ENCODE results near the gene RNPEPL1. TPM values are rescaled to one million over a fixed set of nuclear protein-coding genes. Genes with fewer than 3 reads are reported as not detected.
A peak's percentile ranks its signal among the peaks of the same experiment; 100 is the strongest.

RNPEPL1 gene
- total RNA-seq, 1 experiment from 2014 or later = 28.4 TPM

- H3K79me2 ChIP-seq (ENCODE audit: low read length) = no peaks in the 10 kb centered on the region
- no peak for DNase-seq
- H3K9me2 ChIP-seq (replicated peaks; ENCODE audit: insufficient read depth, low read length) = no peaks in the 10 kb centered on the region
- no peaks in the 10 kb centered on the region for H4K20me1 ChIP-seq (ENCODE audit: insufficient read depth, low read depth, low read length)
- H3K4me3 ChIP-seq (ENCODE audit: low read length) = no peak overlapping the region
- no peak overlapping the region for H3K27ac ChIP-seq (ENCODE audit: low read length)
- peaks cover 3% of the 10 kb centered on the region; the same call in 1 of the 2 replicates for H3K4me1 ChIP-seq (ENCODE audit: low read length)
- no peaks in the 10 kb centered on the region for H3K36me3 ChIP-seq (ENCODE audit: insufficient read depth, low read length)
- no peak overlapping the region for H3K9ac ChIP-seq (ENCODE audit: low read length)
- no peaks in the 10 kb centered on the region for H3K27me3 ChIP-seq (ENCODE audit: low read length)
- H3K9me3 ChIP-seq (ENCODE audit: low read length) = peaks cover 9% of the 10 kb centered on the region
- H3K4me2 ChIP-seq (ENCODE audit: low read depth, low read length, poor library complexity, severe bottlenecking) = no peak overlapping the region
- H2AFZ ChIP-seq (ENCODE audit: low read length) = no peak overlapping the region
These were observed 52.6 kb downstream of the RNPEPL1 start for GRCh38 chr2:240620859-240621258.

GRCh38 chr2:240622060-240622411, 53.8 kb downstream of the RNPEPL1 start:
- Histone ChIP-seq H3K27me3 (ENCODE audit: low read length) (no peaks in the 10 kb centered on the region), H3K9ac (ENCODE audit: low read length) (no peak overlapping the region), H2AFZ (ENCODE audit: low read length) (no peak overlapping the region), H3K9me3 (ENCODE audit: low read length) (no peaks in the 10 kb centered on the region), H4K20me1 (ENCODE audit: insufficient read depth, low read depth, low read length) (no peaks in the 10 kb centered on the region), H3K4me3 (ENCODE audit: low read length) (no peak overlapping the region), H3K4me1 (ENCODE audit: low read length) (peaks cover 3% of the 10 kb centered on the region; the same call in 1 of the 2 replicates), H3K9me2 (replicated peaks; ENCODE audit: insufficient read depth, low read length) (no peaks in the 10 kb centered on the region), H3K36me3 (ENCODE audit: insufficient read depth, low read length) (no peaks in the 10 kb centered on the region), H3K4me2 (ENCODE audit: low read depth, low read length, poor library complexity, severe bottlenecking) (no peak overlapping the region), H3K79me2 (ENCODE audit: low read length) (no peaks in the 10 kb centered on the region), H3K27ac (ENCODE audit: low read length) (no peak overlapping the region)
- DNase-seq = no peak

GRCh38 chr2:240622531-240623235, 54.4 kb downstream of the RNPEPL1 start:
- Histone ChIP-seq H2AFZ (ENCODE audit: low read length) (no peak overlapping the region), H3K9me3 (ENCODE audit: low read length) (no peaks in the 10 kb centered on the region), H3K79me2 (ENCODE audit: low read length) (no peaks in the 10 kb centered on the region), H3K4me1 (ENCODE audit: low read length) (peaks cover 3% of the 10 kb centered on the region; the same call in 1 of the 2 replicates), H3K9ac (ENCODE audit: low read length) (no peak overlapping the region), H3K4me3 (ENCODE audit: low read length) (no peak overlapping the region), H3K27me3 (ENCODE audit: low read length) (no peaks in the 10 kb centered on the region), H4K20me1 (ENCODE audit: insufficient read depth, low read depth, low read length) (no peaks in the 10 kb centered on the region), H3K27ac (ENCODE audit: low read length) (no peak overlapping the region), H3K36me3 (ENCODE audit: insufficient read depth, low read length) (no peaks in the 10 kb centered on the region), H3K4me2 (ENCODE audit: low read depth, low read length, poor library complexity, severe bottlenecking) (no peak overlapping the region), H3K9me2 (replicated peaks; ENCODE audit: insufficient read depth, low read length) (no peaks in the 10 kb centered on the region)
- DNase-seq = no peak

GRCh38 chr2:240623531-240624010, 55.3 kb downstream of the RNPEPL1 start:
- Histone ChIP-seq H3K9ac (ENCODE audit: low read length) (no peak overlapping the region), H3K4me2 (ENCODE audit: low read depth, low read length, poor library complexity, severe bottlenecking) (no peak overlapping the region), H3K9me3 (ENCODE audit: low read length) (no peaks in the 10 kb centered on the region), H3K27ac (ENCODE audit: low read length) (no peak overlapping the region), H3K27me3 (ENCODE audit: low read length) (no peaks in the 10 kb centered on the region), H4K20me1 (ENCODE audit: insufficient read depth, low read depth, low read length) (no peaks in the 10 kb centered on the region), H3K79me2 (ENCODE audit: low read length) (no peaks in the 10 kb centered on the region), H3K4me1 (ENCODE audit: low read length) (peaks cover 3% of the 10 kb centered on the region; the same call in 1 of the 2 replicates), H3K36me3 (ENCODE audit: insufficient read depth, low read length) (no peaks in the 10 kb centered on the region), H2AFZ (ENCODE audit: low read length) (no peak overlapping the region), H3K9me2 (replicated peaks; ENCODE audit: insufficient read depth, low read length) (no peaks in the 10 kb centered on the region), H3K4me3 (ENCODE audit: low read length) (no peak overlapping the region)
- no peak for DNase-seq

- no peak for DNase-seq
- Histone ChIP-seq H3K9ac (ENCODE audit: low read length) (no peak overlapping the region), H3K4me2 (ENCODE audit: low read depth, low read length, poor library complexity, severe bottlenecking) (no peak overlapping the region), H3K36me3 (ENCODE audit: insufficient read depth, low read length) (no peaks in the 10 kb centered on the region), H3K79me2 (ENCODE audit: low read length) (no peaks in the 10 kb centered on the region), H3K4me1 (ENCODE audit: low read length) (peaks cover 3% of the 10 kb centered on the region; the same call in 1 of the 2 replicates), H3K27me3 (ENCODE audit: low read length) (no peaks in the 10 kb centered on the region), H3K27ac (ENCODE audit: low read length) (no peak overlapping the region), H3K4me3 (ENCODE audit: low read length) (no peak overlapping the region), H4K20me1 (ENCODE audit: insufficient read depth, low read depth, low read length) (no peaks in the 10 kb centered on the region), H2AFZ (ENCODE audit: low read length) (no peak overlapping the region), H3K9me2 (replicated peaks; ENCODE audit: insufficient read depth, low read length) (no peaks in the 10 kb centered on the region), H3K9me3 (ENCODE audit: low read length) (no peaks in the 10 kb centered on the region)
These were observed 56.0 kb downstream of the RNPEPL1 start for GRCh38 chr2:240624011-240624949.

- H3K9me3 ChIP-seq (ENCODE audit: low read length) = no peaks in the 10 kb centered on the region
- no peaks in the 10 kb centered on the region for H3K27me3 ChIP-seq (ENCODE audit: low read length)
- no peak within 1 kb of the TSS for H2AFZ ChIP-seq (ENCODE audit: low read length)
- no peak within 1 kb of the TSS for H3K4me2 ChIP-seq (ENCODE audit: low read depth, low read length, poor library complexity, severe bottlenecking)
- H3K9ac ChIP-seq (ENCODE audit: low read length) = no peak within 1 kb of the TSS; the same call in 1 of the 2 replicates
- H3K4me1 ChIP-seq (ENCODE audit: low read length) = peaks cover 3% of the 10 kb centered on the region; the same call in 1 of the 2 replicates
- no peaks in the 10 kb centered on the region for H3K9me2 ChIP-seq (replicated peaks; ENCODE audit: insufficient read depth, low read length)
- no peaks in the 10 kb centered on the region for H3K36me3 ChIP-seq (ENCODE audit: insufficient read depth, low read length)
- no peaks in the 10 kb centered on the region for H4K20me1 ChIP-seq (ENCODE audit: insufficient read depth, low read depth, low read length)
- peak; percentile 59 for DNase-seq
- H3K79me2 ChIP-seq (ENCODE audit: low read length) = no peaks in the 10 kb centered on the region
- no peak within 1 kb of the TSS for H3K27ac ChIP-seq (ENCODE audit: low read length)
- H3K4me3 ChIP-seq (ENCODE audit: low read length) = no peak within 1 kb of the TSS
These were observed 56.8 kb downstream of the RNPEPL1 start, which contains the start of gene GPR35 for GRCh38 chr2:240624950-240625621. TSS of gene GPR35 (plus strand) at chr2:240625480. CDS start at chr2:240629953, 4,473 bp downstream.

GRCh38 chr2:240626531-240627300, 58.4 kb downstream of the RNPEPL1 start:
- H3K4me1 ChIP-seq (ENCODE audit: low read length) = peaks cover 3% of the 10 kb centered on the region; the same call in 1 of the 2 replicates
- no peak overlapping the region for H3K27ac ChIP-seq (ENCODE audit: low read length)
- H3K9me3 ChIP-seq (ENCODE audit: low read length) = no peaks in the 10 kb centered on the region
- no peaks in the 10 kb centered on the region for H4K20me1 ChIP-seq (ENCODE audit: insufficient read depth, low read depth, low read length)
- H3K27me3 ChIP-seq (ENCODE audit: low read length) = no peaks in the 10 kb centered on the region
- no peak overlapping the region for H3K4me2 ChIP-seq (ENCODE audit: low read depth, low read length, poor library complexity, severe bottlenecking)
- DNase-seq = peak; percentile 43
- H2AFZ ChIP-seq (ENCODE audit: low read length) = no peak overlapping the region
- H3K79me2 ChIP-seq (ENCODE audit: low read length) = no peaks in the 10 kb centered on the region
- H3K36me3 ChIP-seq (ENCODE audit: insufficient read depth, low read length) = no peaks in the 10 kb centered on the region
- H3K4me3 ChIP-seq (ENCODE audit: low read length) = no peak overlapping the region
- H3K9me2 ChIP-seq (replicated peaks; ENCODE audit: insufficient read depth, low read length) = no peaks in the 10 kb centered on the region
- no peak overlapping the region for H3K9ac ChIP-seq (ENCODE audit: low read length)

Measured in Karpas-422 (cell line).